CD4-positive, alpha-beta T cell treated with Interferon gamma for 1 hour (primary cell): Measurements from ENCODE around the gene FARP2.
"Not testable (repeated sequence)": the region's sequence is repeated elsewhere in the genome, so short reads cannot be mapped to it uniquely, and the experiment has no call there.

Experiments
- DNase-seq: peaks from one replicate; pipeline ENCODE4 v3.0.0-alpha.2; 2020

Gene FARP2

GRCh38 chr2:241492174-241492565, 136.1 kb downstream of the FARP2 start:
- no peak for DNase-seq

DNA sequence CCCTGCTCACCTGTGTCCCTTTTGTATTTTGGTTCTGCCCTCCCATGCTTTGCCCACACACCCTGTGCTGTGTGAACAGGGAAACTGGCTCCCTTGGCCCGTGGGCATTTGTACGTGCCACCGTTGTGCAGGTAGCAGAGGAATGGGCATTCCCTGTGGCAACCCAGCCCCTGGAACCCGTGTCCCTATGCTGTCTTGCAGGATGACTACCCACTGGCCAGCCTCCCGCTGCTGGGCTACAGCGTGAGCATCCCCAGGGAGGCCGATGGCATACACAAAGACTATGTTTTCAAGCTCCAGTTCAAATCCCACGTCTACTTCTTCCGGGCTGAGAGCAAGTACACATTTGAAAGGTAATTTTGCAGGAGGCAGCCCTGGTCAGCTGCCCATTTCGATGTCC, 137.0 kb downstream of the FARP2 start:
- no peak for DNase-seq

DNA sequence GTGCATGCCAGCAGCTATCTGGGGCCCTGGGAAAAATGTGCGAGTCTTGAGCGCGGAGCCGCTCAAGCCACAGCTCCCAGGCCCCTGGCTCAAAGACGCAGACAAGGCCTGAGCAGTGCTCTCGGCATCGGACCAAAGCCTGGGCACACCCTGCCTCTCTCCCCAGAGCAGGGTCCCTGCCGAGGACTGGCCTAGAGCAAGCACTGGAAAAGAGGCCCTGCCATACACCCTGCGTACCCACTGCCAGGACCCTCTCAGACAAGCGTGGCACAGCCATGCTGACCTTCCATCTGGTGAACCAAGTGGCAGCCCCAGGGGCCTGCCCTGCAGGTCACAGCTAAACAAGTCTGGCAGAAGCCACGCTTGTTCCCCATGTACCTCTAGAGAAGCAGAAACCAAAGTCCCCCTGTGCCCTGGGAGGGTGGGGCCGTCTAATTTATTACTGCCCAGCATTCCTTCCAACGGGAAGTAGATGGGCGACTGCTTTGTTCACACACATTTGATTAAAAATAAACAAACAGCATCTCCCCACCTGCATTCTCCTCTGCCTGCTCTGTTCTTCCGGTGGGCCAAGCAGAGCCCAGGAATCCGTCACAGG, 138.3 kb downstream of the FARP2 start:
- DNase-seq, result no peak

GRCh38 chr2:241495172-241496002, 139.3 kb downstream of the FARP2 start:
- no peak for DNase-seq

- no peak for DNase-seq
These were observed 140.1 kb downstream of the FARP2 start for GRCh38 chr2:241496003-241496707.

DNA sequence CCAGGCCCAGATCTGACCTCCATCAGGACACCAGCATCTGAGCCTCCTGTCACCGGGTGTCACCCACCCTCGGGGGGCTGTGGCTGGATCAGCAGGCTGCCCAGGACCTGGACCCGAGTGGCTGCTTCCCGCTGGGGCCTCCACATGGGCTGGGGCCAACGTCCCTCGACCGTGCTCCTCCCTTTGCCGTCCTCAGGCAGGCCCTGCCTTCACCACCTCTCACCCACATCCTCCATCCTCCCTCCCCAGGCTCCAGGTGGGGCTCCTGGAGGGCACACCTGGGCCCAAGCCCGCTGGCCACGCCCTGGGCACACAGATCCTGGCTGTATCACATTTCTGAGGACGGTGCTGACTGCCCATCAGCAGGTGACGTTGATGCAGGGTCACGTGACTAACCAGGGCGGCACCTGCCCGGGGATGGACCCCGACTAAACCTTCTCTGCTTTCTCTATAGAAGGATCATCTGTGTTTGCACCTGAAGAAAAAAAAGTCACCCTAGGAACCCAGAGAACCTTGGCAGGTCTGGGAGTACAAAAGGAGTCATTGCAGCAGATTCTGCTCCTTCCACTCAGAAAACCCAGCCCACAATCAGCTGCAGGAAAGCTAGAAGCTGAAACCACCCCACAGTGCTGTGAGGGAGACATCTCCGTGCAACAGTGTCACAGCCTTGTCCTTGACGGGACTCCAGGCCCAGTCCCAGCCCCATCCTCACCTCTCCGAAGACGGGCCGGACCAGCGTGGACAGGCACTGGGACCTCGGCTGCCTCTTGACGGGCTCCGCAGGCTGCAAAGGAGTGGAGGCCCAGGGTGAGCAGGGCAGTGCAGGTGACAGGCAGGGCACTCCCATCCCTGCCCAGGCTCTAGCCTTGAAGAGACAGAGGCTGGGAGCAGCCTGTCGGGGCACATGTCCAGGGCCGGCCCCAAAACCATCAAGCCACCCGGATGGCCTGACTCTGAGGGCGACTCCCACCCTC, 141.1 kb downstream of the FARP2 start:
- no peak for DNase-seq

DNA sequence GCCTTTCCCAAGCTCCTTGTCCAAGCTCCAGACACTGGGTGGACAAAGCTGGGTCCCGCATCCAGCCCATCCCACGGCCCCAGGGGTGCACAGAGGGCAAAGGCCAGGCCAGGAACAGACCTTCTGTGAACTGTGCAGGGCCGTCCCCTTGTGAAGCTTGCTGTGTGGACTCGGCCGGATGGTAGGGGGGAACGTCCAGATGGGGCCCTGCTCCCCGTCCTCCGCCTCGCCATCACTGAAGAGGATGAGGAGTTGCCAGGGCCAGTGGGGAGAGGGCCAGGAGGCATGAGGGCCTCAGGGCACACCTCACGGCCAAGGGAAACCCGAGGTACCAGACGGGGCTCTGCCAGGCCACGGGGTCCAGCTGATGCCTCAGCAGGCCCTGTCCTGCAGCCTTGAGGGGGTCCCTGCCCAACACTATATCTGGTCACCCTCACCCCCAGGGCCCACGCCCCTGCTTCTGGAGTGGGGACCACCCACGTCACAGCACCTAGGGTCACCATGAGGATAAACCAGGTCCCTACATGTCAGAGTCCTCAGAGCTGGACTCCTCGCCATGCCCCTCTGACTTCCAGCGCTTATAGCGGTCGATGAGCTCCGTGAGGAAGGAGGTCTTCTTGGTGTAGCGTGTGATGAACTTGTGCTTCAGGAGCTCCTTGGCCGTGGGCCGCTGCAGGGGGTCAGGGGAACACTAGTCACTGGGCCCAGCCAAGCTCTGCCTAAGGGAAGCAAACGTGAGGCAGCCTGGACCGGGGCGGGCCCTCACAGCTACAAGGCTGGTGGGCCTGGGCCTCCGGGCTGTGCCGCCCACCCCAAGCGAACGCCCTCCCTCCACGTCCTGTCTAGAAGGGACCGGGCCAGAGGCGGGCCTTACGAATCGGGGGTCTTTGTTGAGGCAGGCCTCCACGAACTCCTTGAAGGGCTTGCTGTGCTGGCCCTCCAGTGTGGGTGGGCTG, 142.3 kb downstream of the FARP2 start:
- no peak for DNase-seq

DNA sequence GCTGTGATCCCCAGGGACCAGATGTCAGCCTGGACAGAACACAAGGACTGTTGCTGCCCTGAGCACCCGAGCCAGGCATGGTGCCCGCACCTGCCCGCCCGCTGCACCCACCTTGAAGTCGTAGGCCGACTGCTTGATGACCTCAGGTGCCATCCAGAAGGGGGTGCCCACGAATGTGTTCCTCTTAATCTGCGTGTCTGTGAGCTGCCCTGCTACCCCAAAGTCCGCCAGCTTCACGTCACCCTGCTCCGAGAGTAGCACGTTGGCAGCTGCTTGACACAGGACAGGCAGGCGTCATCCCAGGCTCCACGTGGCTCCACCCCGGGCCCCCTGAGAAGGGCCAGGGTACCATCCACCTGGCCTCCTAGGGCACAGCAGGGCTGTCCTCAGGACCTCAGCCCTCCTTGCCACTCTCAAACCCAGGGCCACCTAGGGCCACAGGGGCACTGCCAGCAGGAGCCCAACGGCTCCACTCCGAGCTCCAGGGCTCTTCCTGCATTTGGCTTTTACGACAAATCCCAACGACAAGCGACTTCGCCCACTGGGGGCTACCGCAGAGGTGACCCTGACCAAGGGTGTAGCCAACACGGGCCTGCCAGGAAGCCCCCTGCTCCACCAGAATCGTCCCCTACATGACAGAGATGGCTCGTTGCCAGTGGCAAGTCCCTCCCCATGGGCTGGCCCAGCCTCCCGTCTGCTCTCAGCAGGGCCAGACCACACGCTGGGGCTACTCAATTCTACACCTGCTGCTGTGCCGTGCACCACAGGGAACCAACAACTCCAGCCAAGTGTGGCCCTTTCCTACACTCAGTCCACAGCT, 143.3 kb downstream of the FARP2 start:
- DNase-seq, result no peak

- no peak for DNase-seq
These were observed 143.9 kb downstream of the FARP2 start for GRCh38 chr2:241500016-241500415.

- no peak for DNase-seq
These were observed 144.4 kb downstream of the FARP2 start for GRCh38 chr2:241500431-241500975.

DNA sequence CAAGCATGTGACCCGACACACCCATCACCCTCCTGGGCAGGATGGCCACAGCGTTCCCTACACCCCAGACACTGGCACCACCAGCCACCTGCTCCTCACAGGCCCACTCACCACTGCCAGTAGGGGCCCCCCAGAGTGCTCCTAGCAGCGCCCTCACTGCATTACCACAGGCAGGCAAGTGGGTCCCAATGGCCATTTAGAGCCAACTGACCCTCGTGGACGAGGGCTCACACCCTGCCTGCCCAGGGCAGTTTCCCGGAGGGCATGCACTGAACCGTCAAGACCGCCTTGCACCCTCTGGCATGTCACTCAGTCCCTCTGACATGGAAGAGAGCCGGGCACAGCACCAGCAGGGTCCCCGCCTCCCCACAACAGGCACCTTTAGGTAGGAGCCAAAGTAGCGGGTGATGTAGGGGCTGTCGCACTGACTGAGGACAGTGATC, 145.0 kb downstream of the FARP2 start:
- no peak for DNase-seq

DNA sequence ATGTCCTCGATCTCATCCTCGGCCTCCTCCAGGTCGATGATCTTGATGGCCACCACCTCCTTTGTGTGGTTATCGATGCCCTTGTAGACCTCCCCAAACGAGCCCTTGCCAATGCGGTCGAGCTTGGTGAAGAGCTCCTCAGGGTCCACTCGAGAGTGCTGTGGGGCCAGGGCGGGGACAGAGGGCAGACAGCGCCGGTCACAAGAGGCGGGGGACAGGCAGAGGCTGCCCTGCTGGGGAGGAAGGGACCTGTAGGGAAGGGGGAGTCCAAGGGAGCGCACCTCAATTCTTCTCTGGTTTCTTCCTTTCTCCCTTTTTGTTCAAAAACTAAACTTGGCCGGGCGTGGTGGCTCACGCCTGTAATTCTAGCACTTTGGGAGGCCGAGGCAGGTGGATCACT, 145.5 kb downstream of the FARP2 start:
- no peak for DNase-seq

GRCh38 chr2:241502281-241502680, 146.2 kb downstream of the FARP2 start:
- no peak for DNase-seq

- DNase-seq, result no peak
These were observed 147.8 kb downstream of the FARP2 start for GRCh38 chr2:241503776-241504392.

GRCh38 chr2:241505086-241505780, 149.1 kb downstream of the FARP2 start:
- no peak for DNase-seq

DNA sequence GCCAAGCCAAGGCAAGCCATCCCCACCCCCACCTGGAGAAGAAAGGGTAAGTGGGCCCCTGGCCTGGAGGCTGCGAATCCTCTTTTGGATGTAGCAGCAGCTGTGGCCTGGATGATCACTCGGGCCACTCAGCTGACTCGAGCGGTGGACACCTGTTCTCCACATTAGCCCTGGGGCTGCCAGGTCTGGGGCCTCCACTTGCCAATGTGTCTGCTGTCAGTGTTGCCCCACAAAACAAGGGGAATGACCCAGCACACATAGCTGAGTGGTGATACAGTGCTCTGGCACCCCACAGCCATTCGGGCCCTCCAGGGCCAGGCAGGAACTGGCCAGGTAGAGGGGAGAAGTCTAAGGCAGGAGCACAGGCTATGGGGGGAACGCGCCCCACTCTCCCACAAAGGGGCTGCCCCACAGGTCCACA, 149.7 kb downstream of the FARP2 start:
- DNase-seq, result no peak

DNA sequence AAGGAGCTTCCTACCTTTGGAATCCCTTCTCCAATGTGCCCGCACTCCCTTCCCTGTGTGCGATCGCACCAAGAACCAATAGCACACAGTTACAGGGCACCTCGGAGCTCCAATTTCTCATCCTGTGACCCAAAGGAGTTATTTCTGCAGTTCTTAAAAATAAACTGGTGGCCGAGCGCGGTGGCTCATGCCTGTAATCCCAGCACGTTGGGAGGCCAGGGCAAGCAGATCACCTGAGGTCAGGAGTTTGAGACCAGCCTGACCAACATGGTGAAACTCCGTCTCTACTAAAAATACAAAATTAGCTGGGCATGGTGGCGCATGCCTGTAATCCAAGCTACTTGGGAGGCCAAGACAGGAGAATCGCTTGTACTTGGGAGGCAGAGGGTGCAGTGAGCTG, 150.2 kb downstream of the FARP2 start:
- DNase-seq, result not testable (repeated sequence)

DNA sequence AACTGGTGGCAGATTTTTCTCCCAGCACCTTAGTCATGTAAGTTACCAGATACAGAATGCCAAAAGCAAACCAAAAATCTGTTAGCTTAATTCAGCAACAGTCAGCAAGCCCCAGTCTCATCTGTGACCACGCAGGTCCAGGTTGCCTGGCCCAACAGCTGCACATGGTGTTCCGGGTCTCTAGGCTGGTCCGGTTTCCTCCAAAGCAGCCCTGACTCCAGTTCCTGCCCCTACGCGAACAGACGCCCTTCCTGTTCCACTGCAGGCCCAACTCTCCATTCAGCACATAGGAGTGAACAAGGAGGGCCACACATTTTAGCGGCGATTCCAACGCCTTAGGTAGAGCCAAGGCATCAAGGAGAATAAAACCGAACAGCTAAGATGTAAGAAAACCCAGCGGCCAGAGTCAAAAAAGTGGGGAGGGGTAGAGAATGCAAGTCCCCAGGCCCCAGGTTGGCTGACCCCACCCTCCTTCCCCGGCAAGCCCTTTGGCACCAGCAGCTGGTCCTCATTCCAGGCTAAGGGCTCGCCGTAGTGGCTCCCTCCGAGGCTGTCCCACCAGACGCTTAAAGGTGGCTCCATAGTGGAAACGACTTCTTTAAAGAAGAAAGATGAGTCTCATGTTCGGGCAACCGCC, 150.8 kb downstream of the FARP2 start:
- DNase-seq, result no peak
